Hematopoietic multipotent progenitor cell treated with erythropoietin and hydrocortisone succinate and interleukin-3 and kit ligand, for 8 days (in vitro differentiated cells): ENCODE measurements around the gene SMG5.
"Not testable (repeated sequence)": the region's sequence is repeated elsewhere in the genome, so short reads cannot be mapped to it uniquely, and the experiment has no call there.

Source experiments
- DNase-seq: peaks from one replicate; pipeline ENCODE4 v3.0.0-alpha.2; 2015

Gene SMG5

GRCh38 chr1:156244712-156245111, 37.9 kb downstream of the SMG5 start:
- no peak for DNase-seq

- no peak for DNase-seq
These were observed 38.5 kb downstream of the SMG5 start for GRCh38 chr1:156244126-156244525.

GRCh38 chr1:156242738-156243137, 39.9 kb downstream of the SMG5 start:
- no peak for DNase-seq

- DNase-seq = no peak
These were observed 40.7 kb downstream of the SMG5 start, which contains the start of gene BGLAP for GRCh38 chr1:156241926-156242325. BGLAP (plus strand) TSS chr1:156242184; CDS start chr1:156242232, 48 bp downstream.

GRCh38 chr1:156241311-156241811, 41.3 kb downstream of the SMG5 start:
- DNase-seq = no peak

GRCh38 chr1:156238248-156238647, 44.4 kb downstream of the SMG5 start:
- DNase-seq = no peak

GRCh38 chr1:156236164-156236563, 46.5 kb downstream of the SMG5 start:
- no peak for DNase-seq

GRCh38 chr1:156233426-156234127, 49.0 kb downstream of the SMG5 start:
- no peak for DNase-seq

- DNase-seq = no peak
These were observed 50.3 kb downstream of the SMG5 start for GRCh38 chr1:156232201-156232894.

- no peak for DNase-seq
These were observed 52.2 kb downstream of the SMG5 start for GRCh38 chr1:156230473-156230837.

GRCh38 chr1:156229809-156230472, 52.7 kb downstream of the SMG5 start:
- DNase-seq = peak; percentile 53

- DNase-seq = no peak
These were observed 54.1 kb downstream of the SMG5 start for GRCh38 chr1:156228501-156228900.

- DNase-seq = no peak
These were observed 55.8 kb downstream of the SMG5 start for GRCh38 chr1:156226782-156227181.

- DNase-seq = no peak
These were observed 56.5 kb downstream of the SMG5 start for GRCh38 chr1:156226116-156226538.

GRCh38 chr1:156225677-156226014, 57.0 kb downstream of the SMG5 start:
- DNase-seq = no peak

- DNase-seq = no peak
These were observed 60.5 kb downstream of the SMG5 start for GRCh38 chr1:156221986-156222692.

GRCh38 chr1:156220226-156220625, 62.4 kb downstream of the SMG5 start:
- DNase-seq = no peak

- peak; percentile 40 for DNase-seq
These were observed 64.8 kb downstream of the SMG5 start for GRCh38 chr1:156217871-156218270.

- not testable (repeated sequence) for DNase-seq
These were observed 66.1 kb downstream of the SMG5 start for GRCh38 chr1:156216361-156217086.

GRCh38 chr1:156214024-156214748, 68.4 kb downstream of the SMG5 start:
- peak; percentile 32 for DNase-seq

- no peak for DNase-seq
These were observed 69.0 kb downstream of the SMG5 start for GRCh38 chr1:156213644-156213966.
